Measurements from ENCODE around the gene UBE2E2.

Gene UBE2E2

DNA sequence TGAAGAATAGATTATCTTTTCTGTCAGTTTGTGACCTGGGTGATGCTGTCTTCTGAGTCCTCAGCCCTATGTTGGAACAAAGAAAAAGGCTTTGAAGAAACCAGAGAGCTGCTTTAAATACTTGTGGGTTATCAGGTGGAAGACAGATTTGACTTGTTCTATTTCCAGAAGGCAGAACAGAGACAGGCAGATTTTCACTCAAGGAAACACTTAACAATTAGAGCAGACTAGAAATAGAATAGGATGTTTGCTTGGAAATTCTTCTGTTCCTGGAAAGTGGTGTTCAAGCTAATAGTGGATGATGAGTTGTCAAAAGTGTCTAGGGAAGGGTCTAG lies 219.4 kb downstream of the UBE2E2 start:
- no peak for TF ChIP-seq FOXP2 (optimal IDR thresholded peaks at IDR 0.05; ENCODE audit: borderline replicate concordance, extremely low read depth, extremely low read length, insufficient read depth)
- TF ChIP-seq SIN3A (IDR thresholded peaks at IDR 0.05; ENCODE audit: borderline replicate concordance, insufficient read depth, low read length): no peak
- TF ChIP-seq, protein P1, sequence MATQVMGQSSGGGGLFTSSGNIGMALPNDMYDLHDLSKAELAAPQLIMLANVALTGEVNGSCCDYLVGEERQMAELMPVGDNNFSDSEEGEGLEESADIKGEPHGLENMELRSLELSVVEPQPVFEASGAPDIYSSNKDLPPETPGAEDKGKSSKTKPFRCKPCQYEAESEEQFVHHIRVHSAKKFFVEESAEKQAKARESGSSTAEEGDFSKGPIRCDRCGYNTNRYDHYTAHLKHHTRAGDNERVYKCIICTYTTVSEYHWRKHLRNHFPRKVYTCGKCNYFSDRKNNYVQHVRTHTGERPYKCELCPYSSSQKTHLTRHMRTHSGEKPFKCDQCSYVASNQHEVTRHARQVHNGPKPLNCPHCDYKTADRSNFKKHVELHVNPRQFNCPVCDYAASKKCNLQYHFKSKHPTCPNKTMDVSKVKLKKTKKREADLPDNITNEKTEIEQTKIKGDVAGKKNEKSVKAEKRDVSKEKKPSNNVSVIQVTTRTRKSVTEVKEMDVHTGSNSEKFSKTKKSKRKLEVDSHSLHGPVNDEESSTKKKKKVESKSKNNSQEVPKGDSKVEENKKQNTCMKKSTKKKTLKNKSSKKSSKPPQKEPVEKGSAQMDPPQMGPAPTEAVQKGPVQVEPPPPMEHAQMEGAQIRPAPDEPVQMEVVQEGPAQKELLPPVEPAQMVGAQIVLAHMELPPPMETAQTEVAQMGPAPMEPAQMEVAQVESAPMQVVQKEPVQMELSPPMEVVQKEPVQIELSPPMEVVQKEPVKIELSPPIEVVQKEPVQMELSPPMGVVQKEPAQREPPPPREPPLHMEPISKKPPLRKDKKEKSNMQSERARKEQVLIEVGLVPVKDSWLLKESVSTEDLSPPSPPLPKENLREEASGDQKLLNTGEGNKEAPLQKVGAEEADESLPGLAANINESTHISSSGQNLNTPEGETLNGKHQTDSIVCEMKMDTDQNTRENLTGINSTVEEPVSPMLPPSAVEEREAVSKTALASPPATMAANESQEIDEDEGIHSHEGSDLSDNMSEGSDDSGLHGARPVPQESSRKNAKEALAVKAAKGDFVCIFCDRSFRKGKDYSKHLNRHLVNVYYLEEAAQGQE (IDR thresholded peaks at IDR 0.05; ENCODE audit: insufficient read depth in 1 of 2, low read depth in 2 of 2, low read length in 2 of 2): no peak
- no peak for TF ChIP-seq TAF1 (IDR thresholded peaks at IDR 0.05; ENCODE audit: borderline replicate concordance, insufficient read depth, low read length)
- no peak for TF ChIP-seq POLR2AphosphoS5 (IDR thresholded peaks at IDR 0.05; ENCODE audit: low read depth, low read length)

DNA sequence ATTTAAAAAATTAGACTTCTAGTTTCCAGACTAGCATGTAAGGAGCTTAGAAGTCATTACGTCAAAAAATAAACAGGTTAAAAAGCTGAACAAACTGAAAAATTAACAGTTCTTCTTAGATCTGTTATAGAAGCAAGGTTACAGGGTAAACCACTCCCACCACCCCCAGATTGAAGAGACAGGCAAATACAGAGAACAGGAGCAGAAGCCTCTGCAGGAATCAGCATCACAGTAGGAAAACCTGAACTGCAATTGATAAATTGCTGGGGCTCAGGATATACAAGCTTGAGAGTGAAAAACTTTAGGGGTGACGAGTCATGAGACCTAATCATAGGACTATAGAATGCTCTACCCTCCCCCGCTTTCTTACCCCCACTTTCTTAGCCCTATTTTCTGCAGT lies 222.3 kb downstream of the UBE2E2 start:
- TF ChIP-seq SIN3A (IDR thresholded peaks at IDR 0.05; ENCODE audit: borderline replicate concordance, insufficient read depth, low read length) (no peak), POLR2AphosphoS5 (IDR thresholded peaks at IDR 0.05; ENCODE audit: low read depth, low read length) (no peak), TAF1 (IDR thresholded peaks at IDR 0.05; ENCODE audit: borderline replicate concordance, insufficient read depth, low read length) (no peak), FOXP2 (optimal IDR thresholded peaks at IDR 0.05; ENCODE audit: borderline replicate concordance, extremely low read depth, extremely low read length, insufficient read depth) (no peak)
- TF ChIP-seq, protein P1 (IDR thresholded peaks at IDR 0.05; ENCODE audit: insufficient read depth in 1 of 2, low read depth in 2 of 2, low read length in 2 of 2): no peak

GRCh38 chr3:23430781-23431398 lies 227.8 kb downstream of the UBE2E2 start:
- TF ChIP-seq TAF1 (IDR thresholded peaks at IDR 0.05; ENCODE audit: borderline replicate concordance, insufficient read depth, low read length) (no peak), SIN3A (IDR thresholded peaks at IDR 0.05; ENCODE audit: borderline replicate concordance, insufficient read depth, low read length) (no peak), FOXP2 (optimal IDR thresholded peaks at IDR 0.05; ENCODE audit: borderline replicate concordance, extremely low read depth, extremely low read length, insufficient read depth) (no peak), POLR2AphosphoS5 (IDR thresholded peaks at IDR 0.05; ENCODE audit: low read depth, low read length) (no peak)
- TF ChIP-seq, protein P1 (IDR thresholded peaks at IDR 0.05; ENCODE audit: insufficient read depth in 1 of 2, low read depth in 2 of 2, low read length in 2 of 2): no peak

DNA sequence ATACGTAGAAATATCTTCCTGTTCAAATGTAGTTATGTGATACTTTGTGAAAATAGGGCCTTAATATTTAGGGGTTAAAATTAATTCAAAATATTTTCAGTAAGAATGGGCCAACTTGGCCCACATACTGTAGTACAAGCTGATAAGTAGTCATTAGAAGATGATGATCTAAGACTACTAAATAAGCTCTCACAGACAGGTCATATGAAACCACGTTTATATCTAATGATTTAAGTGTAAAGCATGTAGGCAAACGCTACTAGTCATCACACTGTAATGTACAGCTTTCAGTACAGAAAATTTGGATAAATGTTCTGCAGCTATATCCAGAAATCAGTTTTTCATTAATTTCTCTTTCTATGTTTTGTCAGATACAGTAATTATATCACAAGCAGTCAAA lies 228.6 kb downstream of the UBE2E2 start:
- no peak for TF ChIP-seq SIN3A (IDR thresholded peaks at IDR 0.05; ENCODE audit: borderline replicate concordance, insufficient read depth, low read length)
- no peak for TF ChIP-seq POLR2AphosphoS5 (IDR thresholded peaks at IDR 0.05; ENCODE audit: low read depth, low read length)
- TF ChIP-seq FOXP2 (optimal IDR thresholded peaks at IDR 0.05; ENCODE audit: borderline replicate concordance, extremely low read depth, extremely low read length, insufficient read depth): no peak
- TF ChIP-seq, protein P1 (IDR thresholded peaks at IDR 0.05; ENCODE audit: insufficient read depth in 1 of 2, low read depth in 2 of 2, low read length in 2 of 2): no peak
- TF ChIP-seq TAF1 (IDR thresholded peaks at IDR 0.05; ENCODE audit: borderline replicate concordance, insufficient read depth, low read length): no peak
